Measurements from ENCODE around the gene CEACAM4. TPM values are rescaled to one million over a fixed set of nuclear protein-coding genes. Genes with fewer than 3 reads are reported as not detected.
"Not testable (repeated sequence)": the region's sequence is repeated elsewhere in the genome, so short reads cannot be mapped to it uniquely, and the experiment has no call there.

CEACAM4 gene
- total and polyA plus RNA-seq, 5 donors from 2014 or later: 16.1 to 50.2 (median 32.6) TPM

DNA sequence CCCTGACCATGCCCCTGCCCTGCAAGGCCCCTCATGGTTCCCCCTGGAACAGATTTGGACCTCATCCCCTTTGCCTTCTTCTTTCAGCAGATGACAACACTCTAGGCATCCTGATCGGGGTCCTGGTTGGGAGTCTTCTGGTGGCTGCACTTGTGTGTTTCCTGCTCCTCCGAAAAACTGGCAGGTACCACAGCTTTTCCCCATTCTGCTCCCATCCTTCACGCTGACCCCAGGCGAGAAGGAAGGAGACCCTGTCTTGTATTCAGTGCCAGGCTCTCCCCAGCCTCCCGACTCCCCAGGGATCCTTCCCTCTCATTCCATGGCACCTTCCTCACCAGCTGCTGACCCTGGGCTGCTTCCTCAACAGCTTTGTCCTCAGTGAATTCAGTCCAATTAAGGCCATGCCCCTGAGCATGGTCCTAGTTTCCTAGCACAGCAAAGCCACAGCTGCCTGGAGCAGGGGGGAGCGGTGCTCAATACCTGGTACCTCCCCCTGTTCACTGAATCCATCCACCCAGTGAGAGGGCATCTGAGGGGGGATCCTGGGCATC lies 42.5 kb downstream of the CEACAM4 start:
- Histone ChIP-seq H3K27ac (ENCODE audit: insufficient read depth, low read length, poor library complexity, severe bottlenecking) (no peak overlapping the region), H3K4me3 (ENCODE audit: low read depth, low read length) (no peak overlapping the region), H3K36me3 (ENCODE audit: control insufficient read depth, insufficient read depth, low read length) (peaks cover 69% of the 10 kb centered on the region), H3K9me3 (ENCODE audit: control insufficient read depth in 2 of 2, low read length in 2 of 2) (peaks cover 0 to 20% of the 10 kb centered on the region in 2 experiments), H3K4me1 (ENCODE audit: control insufficient read depth, insufficient read depth, low read length, poor library complexity, severe bottlenecking) (no peaks in the 10 kb centered on the region), H3K27me3 (ENCODE audit: control insufficient read depth, insufficient read depth, low read length) (no peaks in the 10 kb centered on the region)
- Mint-ChIP-seq H3K27me3 (no peaks in the 10 kb centered on the region), H3K9me3 (peaks cover 0 to 20% (median 3%) of the 10 kb centered on the region in 7 donors), H3K4me3 (no peak overlapping the region), H3K27ac (no peak overlapping the region), H3K36me3 (peaks cover 72% of the 10 kb centered on the region), H3K4me1 (peaks cover 0 to 7% (median 3%) of the 10 kb centered on the region in 4 donors)
- no peak for ATAC-seq (ENCODE audit: low read depth in 2 of 2)
- DNase-seq: no peak

GRCh38 chr19:41582577-41583182 lies 44.2 kb downstream of the CEACAM4 start:
- not testable (repeated sequence) for H3K4me1 ChIP-seq (ENCODE audit: control insufficient read depth, insufficient read depth, low read length, poor library complexity, severe bottlenecking); H3K4me3 Mint-ChIP-seq; ATAC-seq (ENCODE audit: low read depth in 2 of 2); H3K27ac ChIP-seq (ENCODE audit: insufficient read depth, low read length, poor library complexity, severe bottlenecking); H3K4me3 ChIP-seq (ENCODE audit: low read depth, low read length); H3K27me3 Mint-ChIP-seq; H3K27ac Mint-ChIP-seq; DNase-seq; H3K27me3 ChIP-seq (ENCODE audit: control insufficient read depth, insufficient read depth, low read length)
- Mint-ChIP-seq H3K9me3 (peaks cover 0 to 20% (median 3%) of the 10 kb centered on the region in 7 donors), H3K4me1 (peaks cover 0 to 12% (median 4%) of the 10 kb centered on the region in 4 donors), H3K36me3 (peaks cover 72% of the 10 kb centered on the region)
- Histone ChIP-seq H3K36me3 (ENCODE audit: control insufficient read depth, insufficient read depth, low read length) (peaks cover 79% of the 10 kb centered on the region), H3K9me3 (ENCODE audit: control insufficient read depth in 2 of 2, low read length in 2 of 2) (peaks cover 0 to 20% of the 10 kb centered on the region in 2 experiments)

- Histone ChIP-seq H3K9me3 (ENCODE audit: control insufficient read depth in 2 of 2, low read length in 2 of 2) (peaks cover 0 to 20% of the 10 kb centered on the region in 2 experiments), H3K36me3 (ENCODE audit: control insufficient read depth, insufficient read depth, low read length) (peaks cover 75% of the 10 kb centered on the region)
- not testable (repeated sequence) for ATAC-seq (ENCODE audit: low read depth in 2 of 2)
These were observed 45.8 kb downstream of the CEACAM4 start for GRCh38 chr19:41581068-41581467.

GRCh38 chr19:41578886-41579285 lies 48.0 kb downstream of the CEACAM4 start:
- H3K27ac Mint-ChIP-seq: peak overlapping the region in 1 of 3 donors; percentile 15
- peaks cover 18 to 43% (median 21%) of the 10 kb centered on the region in 4 donors for H3K4me1 Mint-ChIP-seq
- Histone ChIP-seq H3K36me3 (ENCODE audit: control insufficient read depth, insufficient read depth, low read length) (peaks cover 58% of the 10 kb centered on the region), H3K27me3 (ENCODE audit: control insufficient read depth, insufficient read depth, low read length) (no peaks in the 10 kb centered on the region), H3K4me3 (ENCODE audit: low read depth, low read length) (no peak overlapping the region), H3K4me1 (ENCODE audit: control insufficient read depth, insufficient read depth, low read length, poor library complexity, severe bottlenecking) (peaks cover 22% of the 10 kb centered on the region), H3K9me3 (ENCODE audit: control insufficient read depth in 2 of 2, low read length in 2 of 2) (peaks cover 0 to 20% of the 10 kb centered on the region in 2 experiments), H3K27ac (ENCODE audit: insufficient read depth, low read length, poor library complexity, severe bottlenecking) (no peak overlapping the region)
- no peaks in the 10 kb centered on the region for H3K27me3 Mint-ChIP-seq
- no peak for DNase-seq
- ATAC-seq (ENCODE audit: low read depth in 2 of 2): no peak
- no peak overlapping the region for H3K4me3 Mint-ChIP-seq
- H3K36me3 Mint-ChIP-seq: peaks cover 64% of the 10 kb centered on the region
- peaks cover 0 to 20% (median 3%) of the 10 kb centered on the region in 7 donors for H3K9me3 Mint-ChIP-seq

More at GRCh38 chr19:41581068-41581467, 45.8 kb downstream of the CEACAM4 start:
- H3K27me3 ChIP-seq (ENCODE audit: control insufficient read depth, insufficient read depth, low read length); H3K27ac ChIP-seq (ENCODE audit: insufficient read depth, low read length, poor library complexity, severe bottlenecking); DNase-seq; H3K4me3 ChIP-seq (ENCODE audit: low read depth, low read length); H3K4me3 Mint-ChIP-seq; H3K27me3 Mint-ChIP-seq: not testable (repeated sequence)
- peaks cover 14% of the 10 kb centered on the region for H3K4me1 ChIP-seq (ENCODE audit: control insufficient read depth, insufficient read depth, low read length, poor library complexity, severe bottlenecking)
- H3K4me1 Mint-ChIP-seq: peaks cover 8 to 28% (median 12%) of the 10 kb centered on the region in 4 donors
- H3K9me3 Mint-ChIP-seq: peaks cover 0 to 20% (median 3%) of the 10 kb centered on the region in 7 donors
- H3K36me3 Mint-ChIP-seq: peaks cover 72% of the 10 kb centered on the region
- H3K27ac Mint-ChIP-seq: peak overlapping the region in 1 of 3 donors; percentile 20

DNA sequence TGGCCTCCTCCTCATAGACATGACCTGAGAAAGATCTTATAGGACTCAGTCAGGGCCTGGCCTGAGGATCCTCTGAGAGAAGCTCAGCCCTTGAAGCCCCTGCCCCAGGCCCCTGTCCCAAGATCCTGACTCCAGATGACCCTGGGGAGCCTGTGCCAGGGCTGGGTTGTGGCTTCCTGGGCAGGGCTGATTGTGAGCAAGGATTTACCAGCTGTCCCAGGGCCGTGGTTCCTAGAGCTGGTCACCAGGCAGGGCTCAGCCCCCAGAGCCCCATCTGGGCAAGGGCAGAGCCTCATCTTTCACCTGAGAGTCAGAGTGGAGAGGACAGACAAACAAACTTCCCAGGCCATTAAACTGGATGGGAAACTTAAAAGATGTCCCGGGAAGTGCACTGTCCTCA lies 49.0 kb downstream of the CEACAM4 start:
- Histone ChIP-seq H3K36me3 (ENCODE audit: control insufficient read depth, insufficient read depth, low read length) (peaks cover 64% of the 10 kb centered on the region), H3K27me3 (ENCODE audit: control insufficient read depth, insufficient read depth, low read length) (no peaks in the 10 kb centered on the region), H3K4me1 (ENCODE audit: control insufficient read depth, insufficient read depth, low read length, poor library complexity, severe bottlenecking) (peaks cover 22% of the 10 kb centered on the region), H3K9me3 (ENCODE audit: control insufficient read depth in 2 of 2, low read length in 2 of 2) (peaks cover 0 to 19% of the 10 kb centered on the region in 2 experiments), H3K27ac (ENCODE audit: insufficient read depth, low read length, poor library complexity, severe bottlenecking) (no peak overlapping the region), H3K4me3 (ENCODE audit: low read depth, low read length) (no peak overlapping the region)
- ATAC-seq (ENCODE audit: low read depth in 2 of 2) (no peak), DNase-seq (no peak)
- peaks cover 60% of the 10 kb centered on the region for H3K36me3 Mint-ChIP-seq
- H3K4me1 Mint-ChIP-seq: peaks cover 13 to 49% (median 21%) of the 10 kb centered on the region in 4 donors
- peak overlapping the region in 1 of 4 donors; percentile 9 for H3K4me3 Mint-ChIP-seq
- H3K9me3 Mint-ChIP-seq: peaks cover 0 to 19% (median under 1%) of the 10 kb centered on the region in 7 donors
- H3K27ac Mint-ChIP-seq: peak overlapping the region in 1 of 3 donors; percentile 92
- H3K27me3 Mint-ChIP-seq: no peaks in the 10 kb centered on the region

GRCh38 chr19:41577144-41577830 lies 49.6 kb downstream of the CEACAM4 start:
- H3K27me3 Mint-ChIP-seq: no peaks in the 10 kb centered on the region
- peaks cover 0 to 13% of the 10 kb centered on the region in 2 experiments for H3K9me3 ChIP-seq (ENCODE audit: control insufficient read depth in 2 of 2, low read length in 2 of 2)
- peaks cover 54% of the 10 kb centered on the region for H3K36me3 Mint-ChIP-seq
- peaks cover 22% of the 10 kb centered on the region for H3K4me1 ChIP-seq (ENCODE audit: control insufficient read depth, insufficient read depth, low read length, poor library complexity, severe bottlenecking)
- DNase-seq (no peak), ATAC-seq (ENCODE audit: low read depth in 2 of 2) (no peak)
- peak overlapping the region; percentile 49 to 92 (median 65) for H3K27ac Mint-ChIP-seq
- H3K9me3 Mint-ChIP-seq: peaks cover 0 to 17% (median 0%) of the 10 kb centered on the region in 7 donors
- no peak overlapping the region for H3K4me3 ChIP-seq (ENCODE audit: low read depth, low read length)
- H3K27me3 ChIP-seq (ENCODE audit: control insufficient read depth, insufficient read depth, low read length): no peaks in the 10 kb centered on the region
- peaks cover 60% of the 10 kb centered on the region for H3K36me3 ChIP-seq (ENCODE audit: control insufficient read depth, insufficient read depth, low read length)
- H3K27ac ChIP-seq (ENCODE audit: insufficient read depth, low read length, poor library complexity, severe bottlenecking): no peak overlapping the region
- peaks cover 11 to 49% (median 21%) of the 10 kb centered on the region in 4 donors for H3K4me1 Mint-ChIP-seq
- peak overlapping the region in 2 of 4 donors; percentile 75 to 77 for H3K4me3 Mint-ChIP-seq

- ATAC-seq (ENCODE audit: low read depth in 2 of 2) (peak; percentile 96 to 97), DNase-seq (peak; percentile 23 to 89 (median 31))
- H3K27ac Mint-ChIP-seq: peak within 1 kb of the TSS; percentile 90 to 93 (median 92)
- H3K27me3 Mint-ChIP-seq: no peaks in the 10 kb centered on the region
- peak within 1 kb of the TSS; percentile 64 for H3K27ac ChIP-seq (ENCODE audit: insufficient read depth, low read length, poor library complexity, severe bottlenecking)
- H3K9me3 ChIP-seq (ENCODE audit: control insufficient read depth in 2 of 2, low read length in 2 of 2): peaks cover 0 to 4% of the 10 kb centered on the region in 2 experiments
- H3K36me3 Mint-ChIP-seq: peaks cover 45% of the 10 kb centered on the region
- H3K36me3 ChIP-seq (ENCODE audit: control insufficient read depth, insufficient read depth, low read length): peaks cover 52% of the 10 kb centered on the region
- H3K9me3 Mint-ChIP-seq: peaks cover 0 to 7% (median 0%) of the 10 kb centered on the region in 7 donors
- peak within 1 kb of the TSS; percentile 66 for H3K4me3 ChIP-seq (ENCODE audit: low read depth, low read length)
- H3K4me1 ChIP-seq (ENCODE audit: control insufficient read depth, insufficient read depth, low read length, poor library complexity, severe bottlenecking): peaks cover 22% of the 10 kb centered on the region
- no peaks in the 10 kb centered on the region for H3K27me3 ChIP-seq (ENCODE audit: control insufficient read depth, insufficient read depth, low read length)
- H3K4me1 Mint-ChIP-seq: peaks cover 11 to 55% (median 25%) of the 10 kb centered on the region in 4 donors
- H3K4me3 Mint-ChIP-seq: peak within 1 kb of the TSS; percentile 75 to 91 (median 79)
These were observed 50.9 kb downstream of the CEACAM4 start, which contains the start of gene CEACAM21 for GRCh38 chr19:41575998-41576397. CEACAM21 (plus strand) TSS chr19:41576166; CDS start chr19:41576275, 109 bp downstream.
